Measurements from ENCODE around the gene NAA60.
"Not testable (repeated sequence)": the region's sequence is repeated elsewhere in the genome, so short reads cannot be mapped to it uniquely, and the experiment has no call there.

The NAA60 gene

DNA sequence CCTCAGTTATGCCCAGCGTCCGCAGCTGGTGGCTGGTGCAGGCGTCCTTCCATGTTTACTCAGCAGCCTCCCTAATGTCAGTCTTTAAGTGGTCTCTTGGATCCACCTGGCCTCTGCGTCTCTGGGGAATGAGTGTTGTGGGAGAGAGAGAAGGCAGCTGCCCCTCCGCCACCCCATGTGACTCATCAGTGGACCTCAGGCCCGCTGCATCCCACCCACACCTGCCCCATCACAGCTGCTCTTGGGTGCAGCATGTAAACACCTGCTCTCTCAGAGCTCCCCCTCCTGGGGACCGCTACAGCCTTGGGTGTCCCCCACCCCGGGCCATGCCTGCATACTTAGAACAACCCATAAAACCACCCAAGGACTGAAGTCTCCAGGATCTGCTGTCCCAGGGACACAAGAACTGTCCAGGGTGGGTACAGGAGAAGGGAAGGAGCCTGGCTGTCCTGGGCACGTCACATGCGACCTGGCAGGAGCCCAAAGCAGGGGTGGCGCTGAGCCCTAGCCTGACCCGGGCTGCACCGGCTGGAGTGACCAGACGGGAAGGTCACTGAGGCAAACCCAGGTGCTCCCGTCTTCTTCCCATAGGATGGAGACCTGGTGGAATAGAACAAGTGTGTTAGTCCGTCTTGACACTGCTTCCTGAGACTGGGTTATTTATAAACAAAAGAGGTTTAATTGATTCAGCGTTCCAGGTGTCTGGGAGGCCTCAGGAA lies 47.6 kb downstream of the NAA60 start:
- no peak for TF ChIP-seq JUND (IDR thresholded peaks at IDR 0.05; ENCODE audit: low read depth)
- no peak for DNase-seq (ENCODE audit: low read depth in 1 of 2, low spot score in 1 of 2)
- in situ Hi-C loops (cut with HindIII; ENCODE audit: low pct_unique_long_range_greater_than_20kb, low sequenced_read_pairs) = no loop called here

DNA sequence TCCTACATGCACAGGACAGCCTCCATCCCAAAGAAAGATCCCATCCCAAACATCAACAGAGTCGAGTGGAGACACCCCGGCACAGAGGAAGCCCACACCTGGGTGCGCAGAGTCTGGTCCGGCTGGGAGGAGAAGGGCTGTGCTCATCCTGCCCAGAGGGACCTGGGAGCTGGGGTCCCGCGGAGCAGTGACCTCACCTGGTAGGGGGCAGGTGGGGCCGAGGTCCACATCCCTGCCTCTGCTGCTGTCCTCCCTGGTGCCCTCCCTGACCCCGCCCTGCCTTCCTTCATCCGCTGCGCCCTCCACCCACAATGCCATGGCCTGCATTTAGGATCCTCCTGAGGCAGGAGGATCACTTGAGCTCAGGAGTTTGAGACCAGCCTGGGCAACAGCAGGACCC lies 48.9 kb downstream of the NAA60 start:
- DNase-seq (ENCODE audit: low read depth in 1 of 2, low spot score in 1 of 2) = no peak
- in situ Hi-C loops (cut with HindIII; ENCODE audit: low pct_unique_long_range_greater_than_20kb, low sequenced_read_pairs) = no loop called here
- no peak for TF ChIP-seq JUND (IDR thresholded peaks at IDR 0.05; ENCODE audit: low read depth)

DNA sequence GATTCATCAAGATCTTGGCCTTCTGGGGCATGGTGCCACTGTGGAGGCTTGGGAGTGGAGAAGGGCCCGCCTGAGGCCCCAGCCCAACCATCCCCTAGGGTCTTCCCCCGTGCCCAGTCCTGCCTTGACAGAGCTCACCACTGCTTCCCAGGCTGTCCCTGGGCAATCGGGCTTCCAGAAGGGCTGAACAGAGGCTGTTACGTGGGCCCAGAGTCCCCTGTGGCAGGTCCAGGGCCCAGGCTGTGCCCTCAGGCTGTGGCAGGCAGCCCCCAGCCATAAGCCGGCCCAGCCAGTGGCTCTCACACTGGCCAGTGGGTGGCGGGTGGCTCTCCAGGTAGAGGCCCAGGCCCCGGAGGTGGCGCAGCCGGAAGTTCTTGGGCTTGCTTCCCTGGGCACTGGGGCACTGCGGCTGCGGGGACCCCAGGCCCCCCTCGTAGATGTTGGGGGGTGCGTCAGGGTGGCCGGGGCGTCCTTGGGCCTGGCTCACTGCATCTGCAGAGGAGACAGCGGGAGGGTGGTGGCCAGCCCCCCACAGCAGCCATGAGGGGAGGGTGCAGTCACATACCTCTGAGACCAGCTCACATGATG lies 51.0 kb downstream of the NAA60 start:
- in situ Hi-C loops (cut with HindIII; ENCODE audit: low pct_unique_long_range_greater_than_20kb, low sequenced_read_pairs) = no loop called here
- no peak for TF ChIP-seq JUND (IDR thresholded peaks at IDR 0.05; ENCODE audit: low read depth)
- DNase-seq (ENCODE audit: low read depth in 1 of 2, low spot score in 1 of 2) = no peak

DNA sequence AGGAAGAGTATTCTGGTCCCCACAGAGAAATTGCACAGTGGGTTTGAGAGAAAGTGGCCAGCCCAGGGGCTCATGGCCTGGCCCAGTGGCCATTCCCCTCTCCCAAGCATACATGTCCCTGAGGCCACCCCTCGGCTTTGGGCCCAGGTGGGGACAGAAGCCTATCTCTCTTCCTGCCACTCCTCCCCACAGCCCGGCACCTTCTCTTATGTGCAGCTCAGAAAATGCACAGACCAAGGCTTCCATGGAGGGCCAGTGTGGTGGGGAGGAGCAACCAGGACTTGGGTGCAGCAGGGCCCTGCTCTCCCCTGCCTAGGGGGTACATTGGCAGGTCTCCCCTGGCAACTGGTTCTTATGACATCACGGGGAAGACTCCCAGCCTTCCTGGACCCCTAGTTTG lies 51.7 kb downstream of the NAA60 start, which contains the start of gene C16orf90:
TSS of gene C16orf90 (minus strand) at position 314 of the 400 bp plus-strand sequence. CDS start at position 246, 68 bp downstream.
- in situ Hi-C loops (cut with HindIII; ENCODE audit: low pct_unique_long_range_greater_than_20kb, low sequenced_read_pairs) = no loop called here
- DNase-seq (ENCODE audit: low read depth in 1 of 2, low spot score in 1 of 2) = no peak
- no peak for TF ChIP-seq JUND (IDR thresholded peaks at IDR 0.05; ENCODE audit: low read depth)

DNA sequence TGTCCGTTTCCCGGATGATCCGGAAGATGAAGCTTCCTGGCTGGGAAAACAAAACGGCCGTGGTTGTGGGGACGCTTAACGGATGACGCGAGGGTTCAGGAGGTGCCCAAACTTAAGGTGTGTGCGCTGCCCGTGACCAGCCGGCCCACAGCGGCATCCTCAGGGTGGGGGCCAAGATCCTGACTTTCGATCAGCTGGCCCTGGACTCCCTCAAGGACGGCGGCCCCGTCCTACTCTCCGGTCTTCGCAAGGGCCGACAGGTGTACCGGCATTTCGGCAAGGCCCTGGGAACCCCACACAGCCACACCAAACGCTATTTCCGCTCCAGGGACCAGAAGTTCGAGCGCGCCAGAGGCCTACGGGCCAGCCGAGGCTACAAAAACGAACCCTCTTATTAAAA lies 52.9 kb downstream of the NAA60 start:
- no peak for DNase-seq (ENCODE audit: low read depth in 1 of 2, low spot score in 1 of 2)
- no peak for TF ChIP-seq JUND (IDR thresholded peaks at IDR 0.05; ENCODE audit: low read depth)
- in situ Hi-C loops (cut with HindIII; ENCODE audit: low pct_unique_long_range_greater_than_20kb, low sequenced_read_pairs) = no loop called here

DNA sequence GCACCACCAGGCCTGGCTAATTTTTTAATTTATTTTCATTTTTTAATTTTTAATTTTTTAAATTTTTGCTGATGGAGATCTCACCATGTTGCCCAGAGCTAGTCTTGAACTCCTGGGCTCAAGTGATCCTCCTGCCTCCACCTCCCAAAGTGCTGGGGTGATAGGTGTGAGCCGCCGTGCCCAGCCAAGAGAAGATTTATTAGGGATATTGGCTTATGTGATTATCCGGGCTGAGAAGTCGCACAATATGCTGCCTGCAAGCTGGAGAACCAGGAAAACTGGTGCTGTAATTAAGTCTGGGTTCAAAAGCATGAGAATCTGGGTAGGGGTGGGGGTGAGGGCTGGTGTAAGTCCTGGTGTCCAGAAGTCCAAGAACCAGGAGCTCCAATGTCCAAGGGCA lies 54.3 kb downstream of the NAA60 start:
- in situ Hi-C loops (cut with HindIII; ENCODE audit: low pct_unique_long_range_greater_than_20kb, low sequenced_read_pairs) = no loop called here
- DNase-seq (ENCODE audit: low read depth in 1 of 2, low spot score in 1 of 2) = no peak
- TF ChIP-seq JUND (IDR thresholded peaks at IDR 0.05; ENCODE audit: low read depth) = no peak

DNA sequence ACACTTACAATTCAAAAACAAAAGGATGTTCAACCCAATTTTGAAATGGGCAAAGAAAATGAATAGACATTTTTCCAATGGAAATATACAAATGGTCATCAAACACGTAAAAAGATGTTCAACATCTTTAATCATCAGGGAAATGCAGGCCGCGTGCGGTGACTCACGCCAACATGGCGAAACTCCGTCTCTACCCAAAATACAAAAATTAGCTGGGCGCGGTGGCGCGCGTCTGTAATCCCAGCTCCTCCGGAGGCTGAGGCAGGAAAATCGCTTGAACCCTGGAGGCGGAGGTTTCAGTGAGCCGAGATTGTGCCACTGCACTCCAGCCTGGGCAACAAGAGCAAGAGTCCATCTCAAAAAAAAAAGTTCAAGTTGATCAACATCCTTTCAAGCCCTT lies 55.5 kb downstream of the NAA60 start:
- no peak for DNase-seq (ENCODE audit: low read depth in 1 of 2, low spot score in 1 of 2)
- TF ChIP-seq JUND (IDR thresholded peaks at IDR 0.05; ENCODE audit: low read depth) = no peak
- in situ Hi-C loops (cut with HindIII; ENCODE audit: low pct_unique_long_range_greater_than_20kb, low sequenced_read_pairs) = no loop called here

DNA sequence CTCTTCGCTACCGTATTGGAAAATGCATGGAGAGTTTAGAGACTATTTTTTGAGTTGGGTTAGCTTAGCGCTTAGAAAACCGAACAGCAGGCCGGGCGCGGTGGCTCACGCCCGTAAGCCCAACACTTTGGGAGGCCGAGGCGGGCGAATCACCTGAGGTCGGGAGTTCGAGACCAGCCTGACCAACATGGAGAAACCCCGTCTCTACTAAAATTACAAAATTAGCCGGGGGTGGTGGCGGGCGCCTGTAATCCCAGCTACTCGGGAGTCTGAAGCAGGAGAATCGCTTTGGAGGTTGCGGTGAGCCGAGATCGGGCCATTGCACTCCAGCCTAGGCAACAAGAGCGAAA lies 57.9 kb downstream of the NAA60 start:
- in situ Hi-C loops (cut with HindIII; ENCODE audit: low pct_unique_long_range_greater_than_20kb, low sequenced_read_pairs); DNase-seq (ENCODE audit: low read depth in 1 of 2, low spot score in 1 of 2): not testable (repeated sequence)

DNA sequence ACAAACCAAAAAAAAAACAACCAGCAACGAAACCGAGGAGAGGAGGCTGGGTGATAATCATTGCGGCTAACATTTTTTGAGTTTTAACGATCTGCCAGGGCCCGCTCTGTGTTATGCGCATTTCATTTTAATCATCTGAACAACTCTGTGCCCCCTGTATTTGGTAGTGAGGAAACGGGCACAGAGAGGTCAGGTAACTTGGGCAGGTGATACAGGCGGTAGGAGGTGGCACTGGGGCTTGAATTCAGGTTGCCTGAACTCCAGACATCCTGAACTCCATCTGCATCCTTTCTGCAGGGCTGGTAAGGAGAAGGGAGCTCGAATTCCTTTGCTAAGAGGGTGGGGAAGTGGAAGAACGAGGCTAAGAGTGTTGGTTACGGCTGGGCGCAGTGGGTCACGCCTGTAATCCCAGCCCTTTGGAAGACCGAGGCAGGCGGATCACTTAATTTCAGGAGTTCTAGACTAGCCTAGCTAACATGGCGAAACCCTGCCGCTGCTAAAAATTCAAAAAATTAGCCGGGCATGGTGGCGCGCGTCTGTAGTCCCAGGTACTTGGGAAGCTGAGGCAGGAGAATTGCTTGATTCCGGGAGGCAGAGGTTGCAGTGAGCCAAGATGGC lies 58.4 kb downstream of the NAA60 start:
- in situ Hi-C loops (cut with HindIII; ENCODE audit: low pct_unique_long_range_greater_than_20kb, low sequenced_read_pairs) = no loop called here
- no peak for DNase-seq (ENCODE audit: low read depth in 1 of 2, low spot score in 1 of 2)
- TF ChIP-seq JUND (IDR thresholded peaks at IDR 0.05; ENCODE audit: low read depth) = no peak

DNA sequence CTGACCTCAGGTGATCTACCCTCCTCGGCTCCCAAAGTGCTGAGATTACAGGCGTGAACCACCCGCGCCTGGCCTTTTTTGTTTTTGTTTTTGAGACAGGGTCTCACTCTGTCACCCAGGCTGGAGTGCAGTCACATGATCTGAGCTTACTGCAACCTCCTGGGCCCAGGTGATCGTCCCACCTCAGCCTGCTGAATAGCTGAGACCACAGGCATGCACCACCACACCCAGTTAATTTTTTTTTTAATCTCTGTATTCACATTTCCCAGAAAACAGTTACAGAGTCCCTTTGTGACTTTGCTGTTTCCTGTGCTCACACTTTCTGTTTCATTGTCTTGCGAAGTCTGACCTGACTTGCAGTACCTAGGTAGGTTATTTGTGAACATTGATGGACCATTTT lies 60.0 kb downstream of the NAA60 start:
- in situ Hi-C loops (cut with HindIII; ENCODE audit: low pct_unique_long_range_greater_than_20kb, low sequenced_read_pairs) = no loop called here
- no peak for TF ChIP-seq JUND (IDR thresholded peaks at IDR 0.05; ENCODE audit: low read depth)
- DNase-seq (ENCODE audit: low read depth in 1 of 2, low spot score in 1 of 2) = no peak

DNA sequence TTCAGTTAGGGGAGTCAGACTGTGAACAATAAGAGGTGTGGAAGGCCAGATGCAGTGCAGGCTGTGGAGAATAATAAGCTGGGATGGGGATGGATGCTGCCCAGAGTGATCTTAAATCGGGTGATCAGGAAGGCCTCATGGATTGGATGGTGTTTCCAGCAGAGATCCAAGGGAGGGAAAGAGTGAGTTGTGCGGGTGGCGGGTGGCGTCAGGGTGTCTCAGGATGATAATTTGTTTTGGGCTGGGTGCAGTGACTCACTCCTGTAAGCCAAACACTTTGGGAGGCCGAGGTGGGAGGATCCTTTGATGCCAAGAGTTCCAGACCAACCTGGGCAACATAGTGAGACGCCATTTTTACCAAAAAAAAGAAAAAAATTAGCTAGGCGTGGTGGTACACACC lies 65.3 kb downstream of the NAA60 start:
- no peak for TF ChIP-seq JUND (IDR thresholded peaks at IDR 0.05; ENCODE audit: low read depth)
- DNase-seq (ENCODE audit: low read depth in 1 of 2, low spot score in 1 of 2) = no peak
- in situ Hi-C loops (cut with HindIII; ENCODE audit: low pct_unique_long_range_greater_than_20kb, low sequenced_read_pairs) = no loop called here

DNA sequence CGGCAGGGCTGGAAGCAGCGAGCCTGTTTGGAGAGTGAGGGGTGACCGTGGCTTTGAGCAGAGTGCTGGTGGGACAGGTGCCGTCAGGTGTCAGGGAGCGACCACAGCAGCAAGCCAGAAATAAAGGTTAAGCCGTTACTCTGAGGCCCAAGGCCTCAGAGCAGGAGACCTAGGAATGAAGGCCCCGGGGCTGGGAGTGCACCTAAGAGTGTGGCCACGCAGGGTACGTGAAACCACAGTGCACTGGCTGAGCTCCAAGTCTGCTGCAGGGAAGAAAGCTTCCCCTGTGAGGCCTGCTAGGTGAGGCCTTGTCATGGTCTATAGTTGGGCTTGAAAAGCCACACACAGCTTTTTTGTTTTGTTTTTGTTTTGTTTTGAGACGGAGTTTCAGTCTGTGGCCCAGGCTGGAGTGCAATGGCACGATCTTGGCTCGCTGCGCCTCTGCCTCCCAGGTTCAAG lies 66.0 kb downstream of the NAA60 start:
- in situ Hi-C loops (cut with HindIII; ENCODE audit: low pct_unique_long_range_greater_than_20kb, low sequenced_read_pairs) = no loop called here
- TF ChIP-seq JUND (IDR thresholded peaks at IDR 0.05; ENCODE audit: low read depth) = no peak
- peak in 1 of 2 experiments; percentile 72 for DNase-seq (ENCODE audit: low read depth in 1 of 2, low spot score in 1 of 2)

DNA sequence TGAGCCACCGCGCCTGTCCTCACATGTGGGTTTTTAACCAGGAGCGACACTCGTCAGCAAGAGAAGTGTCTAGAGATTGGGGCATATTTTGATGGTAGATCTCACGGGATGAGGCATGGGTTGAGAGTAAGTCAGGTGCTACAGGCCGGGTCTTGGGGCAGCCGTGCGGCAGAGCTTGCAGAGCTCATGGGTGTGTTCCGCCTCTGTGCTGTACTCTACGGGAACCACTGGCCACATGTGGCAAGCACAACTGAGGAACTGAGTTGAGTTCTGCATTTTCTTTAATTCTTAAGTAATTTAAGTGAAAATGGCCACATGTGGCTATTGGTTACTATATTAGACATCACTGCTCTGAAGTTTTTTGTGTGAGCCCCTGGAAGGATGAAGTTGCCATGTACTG lies 66.9 kb downstream of the NAA60 start:
- DNase-seq (ENCODE audit: low read depth in 1 of 2, low spot score in 1 of 2) = no peak
- in situ Hi-C loops (cut with HindIII; ENCODE audit: low pct_unique_long_range_greater_than_20kb, low sequenced_read_pairs) = no loop called here
- TF ChIP-seq JUND (IDR thresholded peaks at IDR 0.05; ENCODE audit: low read depth) = no peak

Measured in T47D (cell line).